ENCODE data around the gene SMC4.

DNA sequence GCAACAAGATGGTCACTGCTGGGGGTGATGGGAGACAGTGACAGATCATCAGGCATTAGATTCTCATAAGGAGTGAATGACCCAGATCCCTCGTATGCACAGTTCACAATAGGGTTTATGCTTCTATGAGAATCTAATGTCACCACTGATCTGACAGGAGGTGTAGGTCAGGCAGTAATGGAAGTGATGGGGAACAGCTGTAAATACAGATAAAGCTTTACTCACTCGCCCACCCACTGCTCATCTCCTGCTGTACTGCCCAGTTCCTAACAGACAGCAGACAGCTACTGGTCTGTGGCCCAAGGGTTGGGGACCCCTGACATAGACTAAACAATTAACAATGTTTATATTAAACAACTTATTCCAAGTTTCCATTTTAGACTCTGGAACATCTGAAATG, 25.8 kb upstream of the SMC4 start:
- TF ChIP-seq, protein P1, sequence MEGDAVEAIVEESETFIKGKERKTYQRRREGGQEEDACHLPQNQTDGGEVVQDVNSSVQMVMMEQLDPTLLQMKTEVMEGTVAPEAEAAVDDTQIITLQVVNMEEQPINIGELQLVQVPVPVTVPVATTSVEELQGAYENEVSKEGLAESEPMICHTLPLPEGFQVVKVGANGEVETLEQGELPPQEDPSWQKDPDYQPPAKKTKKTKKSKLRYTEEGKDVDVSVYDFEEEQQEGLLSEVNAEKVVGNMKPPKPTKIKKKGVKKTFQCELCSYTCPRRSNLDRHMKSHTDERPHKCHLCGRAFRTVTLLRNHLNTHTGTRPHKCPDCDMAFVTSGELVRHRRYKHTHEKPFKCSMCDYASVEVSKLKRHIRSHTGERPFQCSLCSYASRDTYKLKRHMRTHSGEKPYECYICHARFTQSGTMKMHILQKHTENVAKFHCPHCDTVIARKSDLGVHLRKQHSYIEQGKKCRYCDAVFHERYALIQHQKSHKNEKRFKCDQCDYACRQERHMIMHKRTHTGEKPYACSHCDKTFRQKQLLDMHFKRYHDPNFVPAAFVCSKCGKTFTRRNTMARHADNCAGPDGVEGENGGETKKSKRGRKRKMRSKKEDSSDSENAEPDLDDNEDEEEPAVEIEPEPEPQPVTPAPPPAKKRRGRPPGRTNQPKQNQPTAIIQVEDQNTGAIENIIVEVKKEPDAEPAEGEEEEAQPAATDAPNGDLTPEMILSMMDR (IDR thresholded peaks at IDR 0.05; ENCODE audit: poor library complexity), result no peak
- no peak for TF ChIP-seq EZH2 (IDR thresholded peaks at IDR 0.05; ENCODE audit: borderline replicate concordance)

All from hepatocyte (in vitro differentiated cells).